Panc1 (cell line): ENCODE results near the gene FIGNL2.

Experiments
- CTCF ChIP-seq: fragments of 450-650 bp; IDR thresholded peaks from 2 replicates; pipeline ENCODE4 v1.5.1; 2017; ENCODE audit warnings: mild to moderate bottlenecking
- POLR2AphosphoS5 ChIP-seq: IDR thresholded peaks from 2 replicates; pipeline ENCODE4 v1.6.1; 2012; ENCODE audit warnings: mild to moderate bottlenecking, low read depth, low read length, moderate library complexity
- REST ChIP-seq, 2 experiments: IDR thresholded peaks; 2 replicates each; pipeline ENCODE4 v1.6.1; 2011 to 2012; ENCODE audit warnings: low read depth in 2 of 2, control low read depth in 1 of 2, low read length in 1 of 2, mild to moderate bottlenecking in 1 of 2, moderate library complexity in 1 of 2; ENCODE audit not compliant: insufficient read depth in 1 of 2
- SIN3A ChIP-seq: IDR thresholded peaks from 2 replicates; pipeline ENCODE4 v1.6.1; 2012; ENCODE audit warnings: low read depth, mild to moderate bottlenecking, low read length, moderate library complexity, borderline replicate concordance; ENCODE audit not compliant: insufficient read depth
- TCF7L2 ChIP-seq: IDR thresholded peaks from 2 replicates; pipeline ENCODE4 v1.6.1; 2011; ENCODE audit warnings: mild to moderate bottlenecking, low read depth, low read length, inconsistent platforms

- no peak for TF ChIP-seq CTCF
- no peak for TF ChIP-seq TCF7L2
- no peak for TF ChIP-seq POLR2AphosphoS5
- TF ChIP-seq REST (IDR thresholded peaks at IDR 0.05; ENCODE audit: insufficient read depth in 1 of 2, low read depth in 2 of 2, low read length in 1 of 2): no peak
- no peak for TF ChIP-seq SIN3A
These were observed 21.4 kb upstream of the FIGNL2 start for GRCh38 chr12:51869931-51870330.
